GM12878 (cell line): ENCODE results near the gene SMOC2. TPM values are rescaled to one million over a fixed set of nuclear protein-coding genes. Genes with fewer than 3 reads are reported as not detected.

Experiments
- CHD1 ChIP-seq: IDR thresholded peaks from 2 replicates; pipeline ENCODE4 v1.6.1; 2012; ENCODE audit warnings: low read depth, low read length, improper control_type of control experiment
- CTCF ChIP-seq, 3 experiments: IDR thresholded peaks in 2 of 3; conservative IDR thresholded peaks in 1 of 3; 2 replicates each; pipeline ENCODE4 v1.5.1; 2011; ENCODE audit warnings: low read depth in 3 of 3, low read length in 3 of 3, mild to moderate bottlenecking in 3 of 3, control low read depth in 2 of 3, moderate library complexity in 2 of 3, inconsistent platforms in 1 of 3, mixed read lengths in 1 of 3; ENCODE audit not compliant: control insufficient read depth in 2 of 3, insufficient read depth in 1 of 3; ENCODE audit errors: extremely low read depth in 1 of 3
- E2F4 ChIP-seq: IDR thresholded peaks from 2 replicates; pipeline ENCODE4 v1.6.1; 2012; ENCODE audit warnings: low read depth, low read length, improper control_type of control experiment
- JUND ChIP-seq: IDR thresholded peaks from 2 replicates; pipeline ENCODE4 v1.6.1; 2012; ENCODE audit warnings: low read depth, mild to moderate bottlenecking, low read length, improper control_type of control experiment, moderate library complexity
- RUNX3 ChIP-seq: IDR thresholded peaks from 2 replicates; pipeline ENCODE4 v1.6.1; 2012; ENCODE audit warnings: low read length, inconsistent platforms
- ZBTB11 ChIP-seq: fragments of 450-650 bp; formaldehyde crosslinking; IDR thresholded peaks from 2 replicates; pipeline ENCODE4 v1.5.0; 2022; ENCODE audit warnings: mild to moderate bottlenecking, missing genetic modification characterization
- ZNF24 ChIP-seq: fragments of 450-650 bp; IDR thresholded peaks from 2 replicates; pipeline ENCODE4 v1.6.1; 2017; ENCODE audit warnings: antibody characterized with exemption, mild to moderate bottlenecking
- ZNF622 ChIP-seq: fragments of 450-650 bp; IDR thresholded peaks from 2 replicates; pipeline ENCODE4 v1.6.1; 2017; ENCODE audit warnings: mild to moderate bottlenecking, inconsistent platforms
- polyA plus RNA-seq, 11 experiments: library from polyadenylated mRNA; depleted of rRNA in 4 of 11; unstranded in 6 of 11; stranded (reverse) in 5 of 11; fragments of >200 nt; fragmentation: Nextera tagmentation in 4 of 11; fragmentation: Illumina TruSeq in 1 of 11; extraction: Ambion mirVana in 4 of 11; extraction: Trizol in 1 of 11; gene quantifications; 1 replicate in 1 of 11; 2 replicates in 10 of 11; pipeline versions ENCODE4 v1.2.1 to v1.2.3, GENCODE V29; 2011 to 2016; ENCODE audit warnings: inconsistent platforms in 2 of 11, missing spikeins in 2 of 11, low read depth in 1 of 11
- total RNA-seq, 4 experiments: library from RNA; depleted of rRNA in 3 of 4; stranded (reverse); fragments of >200 nt in 3 of 4; fragmentation: Illumina TruSeq in 1 of 4; extraction: Trizol in 1 of 4; gene quantifications; 2 replicates each; pipeline versions ENCODE4 v1.2.1 to v1.2.3, GENCODE V29; 2013 to 2021

Gene SMOC2
- total and polyA plus RNA-seq, 10 of the 15 experiments (the other 5 are each of a cell fraction or from before 2014, with no cell fraction given) = 0.10 to 0.12 TPM; not detected in 8

GRCh38 chr6:168674595-168674994 is 233.6 kb downstream of the SMOC2 start (continued):
- TF ChIP-seq ZNF24 = no peak
- TF ChIP-seq CHD1 = no peak
- TF ChIP-seq ZBTB11 (CRISPR knock-in tag) = no peak
- TF ChIP-seq RUNX3 = no peak
- no peak for TF ChIP-seq ZNF622
- no peak for TF ChIP-seq E2F4
- no peak for TF ChIP-seq CTCF (IDR thresholded peaks at IDR 0.05 in 2 of 3, conservative IDR thresholded peaks at IDR 0.05 in 1 of 3; ENCODE audit: control insufficient read depth in 2 of 3, extremely low read depth in 1 of 3, insufficient read depth in 1 of 3, low read depth in 3 of 3, low read length in 3 of 3)
- no peak for TF ChIP-seq JUND
